Neuronal stem cell (in vitro differentiated cells): ENCODE measurements around the gene GRID1.

Experiments used
- DNase-seq: peaks from one replicate; pipeline ENCODE4 v3.0.0-alpha.2; 2013; ENCODE audit warnings: low spot score
- H2AFZ ChIP-seq: one replicate; pipeline ENCODE4 v1.6.1; 2013; ENCODE audit warnings: mild to moderate bottlenecking, low read length, inconsistent platforms
- H2AK5ac ChIP-seq: 2 replicates; pipeline ENCODE4 v1.6.1; 2013; ENCODE audit warnings: low read depth, mild to moderate bottlenecking, inconsistent platforms, low read length, moderate library complexity, mixed read lengths
- H2BK120ac ChIP-seq: 2 replicates; pipeline ENCODE4 v1.6.1; 2013; ENCODE audit warnings: low read depth, mild to moderate bottlenecking, inconsistent platforms, low read length, moderate library complexity, mixed read lengths
- H2BK12ac ChIP-seq: one replicate; pipeline ENCODE4 v1.6.1; 2013; ENCODE audit warnings: low read length, inconsistent platforms
- H2BK15ac ChIP-seq: 2 replicates; pipeline ENCODE4 v1.6.1; 2013; ENCODE audit warnings: mild to moderate bottlenecking, low read length, inconsistent platforms, mixed read lengths
- H2BK5ac ChIP-seq: one replicate; pipeline ENCODE4 v1.6.1; 2013; ENCODE audit warnings: inconsistent platforms, mild to moderate bottlenecking, low read length, moderate library complexity
- H3K14ac ChIP-seq: one replicate; pipeline ENCODE4 v1.6.1; 2013; ENCODE audit warnings: low read length, inconsistent platforms
- H3K18ac ChIP-seq: 2 replicates; pipeline ENCODE4 v1.6.1; 2013; ENCODE audit warnings: low read length, inconsistent platforms
- H3K23ac ChIP-seq: 2 replicates; pipeline ENCODE4 v1.6.1; 2013; ENCODE audit warnings: low read depth, mild to moderate bottlenecking, mixed read lengths, low read length, inconsistent platforms; ENCODE audit not compliant: poor library complexity
- H3K27ac ChIP-seq: replicated peaks from 3 replicates; pipeline ENCODE4 v1.5.1; 2013; ENCODE audit warnings: low read length, inconsistent platforms
- H3K27me3 ChIP-seq, 3 experiments: 2 replicates each; pipeline ENCODE4 v1.6.1; 2013; ENCODE audit warnings: low read length in 3 of 3, mild to moderate bottlenecking in 2 of 3, inconsistent platforms in 1 of 3, low read depth in 1 of 3, mixed read lengths in 1 of 3, moderate library complexity in 1 of 3; ENCODE audit not compliant: control insufficient read depth in 3 of 3, insufficient read depth in 3 of 3
- H3K36me3 ChIP-seq, 2 donors: replicated peaks in 1 of 2; 2 replicates each; pipeline ENCODE4 v1.6.1; 2013; ENCODE audit warnings: low read length in 2 of 2; ENCODE audit not compliant: control insufficient read depth in 2 of 2, insufficient read depth in 2 of 2
- H3K4ac ChIP-seq: 2 replicates; pipeline ENCODE4 v1.6.1; 2013; ENCODE audit warnings: inconsistent platforms, mild to moderate bottlenecking, low read length, moderate library complexity
- H3K4me1 ChIP-seq, 2 donors: 1 replicate in 1 of 2; 2 replicates in 1 of 2; pipeline ENCODE4 v1.6.1; 2013; ENCODE audit warnings: low read length in 2 of 2, low read depth in 1 of 2; ENCODE audit not compliant: control insufficient read depth in 2 of 2, insufficient read depth in 1 of 2
- H3K4me2 ChIP-seq: one replicate; pipeline ENCODE4 v1.6.1; 2013; ENCODE audit warnings: mild to moderate bottlenecking, low read length, inconsistent platforms; ENCODE audit not compliant: insufficient read depth, poor library complexity, severe bottlenecking
- H3K4me3 ChIP-seq, 2 donors: 2 replicates each; pipeline ENCODE4 v1.5.1; 2013; ENCODE audit warnings: low read length in 2 of 2, mild to moderate bottlenecking in 2 of 2, inconsistent platforms in 1 of 2, moderate library complexity in 1 of 2
- H3K79me1 ChIP-seq: one replicate; pipeline ENCODE4 v1.6.1; 2013; ENCODE audit warnings: low read depth, mild to moderate bottlenecking, inconsistent platforms, low read length, moderate library complexity
- H3K9ac ChIP-seq: one replicate; pipeline ENCODE4 v1.6.1; 2013; ENCODE audit warnings: mild to moderate bottlenecking, low read depth, low read length, inconsistent platforms; ENCODE audit not compliant: poor library complexity
- H3K9me3 ChIP-seq, 2 donors: replicated peaks in 1 of 2; 2 replicates each; pipeline versions ENCODE3 to v1.6.1; 2013; ENCODE audit warnings: low read length in 2 of 2, mild to moderate bottlenecking in 2 of 2, inconsistent platforms in 1 of 2, low read depth in 1 of 2, mixed read lengths in 1 of 2, moderate library complexity in 1 of 2; ENCODE audit not compliant: control insufficient read depth in 2 of 2, insufficient read depth in 1 of 2
- H4K8ac ChIP-seq: one replicate; pipeline ENCODE4 v1.6.1; 2013; ENCODE audit warnings: low read depth, mild to moderate bottlenecking, inconsistent platforms, low read length, moderate library complexity
- H4K91ac ChIP-seq: one replicate; pipeline ENCODE4 v1.6.1; 2013; ENCODE audit warnings: low read length, low read depth, mild to moderate bottlenecking, inconsistent platforms; ENCODE audit not compliant: poor library complexity
- WGBS, 2 donors: extraction: QIAGEN DNeasy Blood & Tissue Kit; methylation state at CpG; one replicate each; pipeline ENCODE4 v1.1.7; 2013; ENCODE audit warnings: missing lambda C conversion rate in 2 of 2, mixed read lengths in 1 of 2; ENCODE audit not compliant: insufficient read length in 2 of 2, insufficient replicate concordance in 1 of 2; ENCODE audit errors: extremely low coverage in 2 of 2; 5-methylcytosine and 5-hydroxymethylcytosine counted together

GRID1 gene

GRCh38 chr10:85581371-85581770, 785.2 kb downstream of the GRID1 start:
- H2BK12ac ChIP-seq: no peak overlapping the region
- no peak for DNase-seq
- H3K4me2 ChIP-seq: no peak overlapping the region
- H3K9me3 ChIP-seq: peaks cover 0 to 2% of the 10 kb centered on the region in 2 donors
- H3K9ac ChIP-seq: no peak overlapping the region
- H2AK5ac ChIP-seq: no peak overlapping the region
- H2BK120ac ChIP-seq: no peak overlapping the region
- no peaks in the 10 kb centered on the region for H3K79me1 ChIP-seq
- H3K4me3 ChIP-seq: no peak overlapping the region
- H2BK5ac ChIP-seq: no peak overlapping the region
- no peak overlapping the region for H3K4ac ChIP-seq
- H3K14ac ChIP-seq: no peak overlapping the region
- H4K91ac ChIP-seq: no peak overlapping the region
- H2AFZ ChIP-seq: no peak overlapping the region
- no CpG with 5 or more reads among the region's 3 CpGs for WGBS, 2 donors
- no peak overlapping the region for H3K18ac ChIP-seq
- H3K27me3 ChIP-seq: no peaks in the 10 kb centered on the region
- no peak overlapping the region for H4K8ac ChIP-seq
- H3K36me3 ChIP-seq: no peaks in the 10 kb centered on the region
- no peaks in the 10 kb centered on the region for H3K4me1 ChIP-seq
- no peak overlapping the region for H3K23ac ChIP-seq
- H3K27ac ChIP-seq: no peak overlapping the region
- no peak overlapping the region for H2BK15ac ChIP-seq

DNA sequence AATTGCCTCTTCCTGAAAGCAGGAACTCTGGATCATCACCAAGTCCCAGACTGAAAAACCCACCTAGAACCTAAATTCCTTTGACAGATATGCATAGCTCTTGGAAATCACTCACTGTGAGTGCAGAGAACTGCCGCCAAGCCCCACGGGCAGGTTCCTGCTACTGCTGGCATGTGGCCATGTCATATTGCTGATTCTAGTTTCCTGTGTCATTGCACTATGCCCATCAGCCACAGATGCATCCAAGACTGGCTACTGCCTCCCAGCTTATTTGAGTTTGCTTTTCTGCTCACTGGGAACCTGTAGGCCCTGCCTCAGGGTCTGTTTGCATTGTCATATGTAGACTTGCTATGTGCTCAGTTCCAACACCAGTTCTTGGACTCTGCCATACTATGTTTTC, 786.0 kb downstream of the GRID1 start:
- no peak overlapping the region for H2BK12ac ChIP-seq
- H3K36me3 ChIP-seq: no peaks in the 10 kb centered on the region
- H3K9me3 ChIP-seq: peaks cover 0 to 2% of the 10 kb centered on the region in 2 donors
- no peak overlapping the region for H3K23ac ChIP-seq
- H4K91ac ChIP-seq: no peak overlapping the region
- H4K8ac ChIP-seq: no peak overlapping the region
- H2AFZ ChIP-seq: no peak overlapping the region
- no CpG with 5 or more reads among the region's 2 CpGs for WGBS, 2 donors
- no peak overlapping the region for H3K14ac ChIP-seq
- H3K4me3 ChIP-seq: no peak overlapping the region
- H2BK5ac ChIP-seq: no peak overlapping the region
- DNase-seq: no peak
- H3K18ac ChIP-seq: no peak overlapping the region
- H3K27me3 ChIP-seq: no peaks in the 10 kb centered on the region
- no peak overlapping the region for H2BK15ac ChIP-seq
- H3K4ac ChIP-seq: no peak overlapping the region
- H3K4me2 ChIP-seq: no peak overlapping the region
- no peak overlapping the region for H2BK120ac ChIP-seq
- H3K79me1 ChIP-seq: no peaks in the 10 kb centered on the region
- H2AK5ac ChIP-seq: no peak overlapping the region
- H3K9ac ChIP-seq: no peak overlapping the region
- H3K4me1 ChIP-seq: no peaks in the 10 kb centered on the region
- H3K27ac ChIP-seq: no peak overlapping the region

GRCh38 chr10:85578860-85579259, 787.7 kb downstream of the GRID1 start:
- Histone ChIP-seq H3K9ac (no peak overlapping the region), H4K8ac (no peak overlapping the region), H3K27ac (no peak overlapping the region), H3K18ac (no peak overlapping the region), H4K91ac (no peak overlapping the region), H2AFZ (no peak overlapping the region), H3K4me2 (no peak overlapping the region), H3K4ac (no peak overlapping the region), H2AK5ac (no peak overlapping the region), H3K4me3 (no peak overlapping the region), H3K23ac (no peak overlapping the region), H3K36me3 (no peaks in the 10 kb centered on the region), H2BK15ac (no peak overlapping the region), H3K14ac (no peak overlapping the region), H2BK120ac (no peak overlapping the region), H2BK5ac (no peak overlapping the region), H3K4me1 (peaks cover 0 to 5% of the 10 kb centered on the region in 2 donors), H3K79me1 (no peaks in the 10 kb centered on the region), H2BK12ac (no peak overlapping the region), H3K9me3 (peaks cover 0 to 2% of the 10 kb centered on the region in 2 donors), H3K27me3 (no peaks in the 10 kb centered on the region)
- no CpG with 5 or more reads among the region's 2 CpGs for WGBS, 2 donors
- DNase-seq: no peak

- Histone ChIP-seq H3K4me2 (no peak overlapping the region), H3K14ac (no peak overlapping the region), H3K4me3 (no peak overlapping the region), H3K79me1 (no peaks in the 10 kb centered on the region), H3K4ac (no peak overlapping the region), H2BK120ac (no peak overlapping the region), H2BK15ac (no peak overlapping the region), H4K91ac (no peak overlapping the region), H2AFZ (no peak overlapping the region), H3K27ac (no peak overlapping the region), H3K27me3 (no peaks in the 10 kb centered on the region), H2AK5ac (no peak overlapping the region), H2BK12ac (no peak overlapping the region), H4K8ac (no peak overlapping the region), H3K4me1 (peaks cover 0 to 6% of the 10 kb centered on the region in 2 donors), H3K9ac (no peak overlapping the region), H3K23ac (no peak overlapping the region), H3K9me3 (no peaks in the 10 kb centered on the region), H3K36me3 (no peaks in the 10 kb centered on the region), H3K18ac (no peak overlapping the region), H2BK5ac (no peak overlapping the region)
- DNase-seq: no peak
- no CpG with 5 or more reads among the region's 1 CpG for WGBS, 2 donors
These were observed 791.2 kb downstream of the GRID1 start for GRCh38 chr10:85575441-85575840.
